ENCODE results near the gene STX10.
"Not testable (repeated sequence)": the region's sequence is repeated elsewhere in the genome, so short reads cannot be mapped to it uniquely, and the experiment has no call there.

Gene STX10, protein sequence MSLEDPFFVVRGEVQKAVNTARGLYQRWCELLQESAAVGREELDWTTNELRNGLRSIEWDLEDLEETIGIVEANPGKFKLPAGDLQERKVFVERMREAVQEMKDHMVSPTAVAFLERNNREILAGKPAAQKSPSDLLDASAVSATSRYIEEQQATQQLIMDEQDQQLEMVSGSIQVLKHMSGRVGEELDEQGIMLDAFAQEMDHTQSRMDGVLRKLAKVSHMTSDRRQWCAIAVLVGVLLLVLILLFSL

DNA sequence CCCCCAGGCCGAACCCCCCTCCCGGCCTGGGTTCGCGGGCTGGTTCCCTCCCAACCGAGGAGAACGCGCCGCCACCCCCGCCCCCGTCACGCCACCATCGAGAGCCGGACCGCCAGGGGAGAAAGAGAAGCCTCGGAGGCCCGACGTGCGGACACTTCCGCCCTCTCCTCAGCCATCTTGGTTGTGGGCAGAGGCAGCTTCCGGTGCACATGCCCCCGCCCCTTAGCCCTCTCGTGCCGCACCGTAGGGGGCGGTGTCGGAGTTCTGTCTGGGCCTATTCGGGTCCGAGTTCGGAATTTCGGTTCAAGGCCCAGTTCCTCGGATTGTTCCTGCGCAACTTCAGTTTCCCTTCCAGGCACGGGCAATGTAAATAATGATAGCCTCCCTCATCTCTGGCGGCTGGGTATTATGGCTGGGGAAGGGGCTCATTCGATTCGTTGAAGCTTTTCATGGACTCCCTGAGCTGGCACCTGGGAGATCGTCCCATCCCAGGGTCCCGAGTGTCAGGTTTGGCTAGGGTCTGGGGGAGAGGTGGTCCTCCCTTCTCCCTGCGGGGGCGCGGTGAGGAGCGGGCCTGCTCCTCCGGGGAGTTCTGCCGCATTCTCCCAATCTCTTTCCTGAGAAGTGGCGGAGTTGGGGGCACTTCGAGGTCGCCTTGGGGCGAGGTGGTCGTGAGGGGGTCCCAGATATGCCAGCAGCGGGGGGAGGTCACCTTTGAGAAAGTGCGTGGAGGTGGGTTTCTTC is at the start of gene STX10, which contains the start of gene IER2:
TSS of gene STX10 (minus strand) at position 189 of the 744 bp plus-strand sequence. CDS start 202 bp downstream, outside the sequence.
TSS of gene IER2 (plus strand) at position 225 of the 744 bp plus-strand sequence. CDS start 2,776 bp downstream, outside the sequence.
- DNase-seq (ENCODE audit: low read depth in 2 of 2), result peak; percentile 90 to 92

DNA sequence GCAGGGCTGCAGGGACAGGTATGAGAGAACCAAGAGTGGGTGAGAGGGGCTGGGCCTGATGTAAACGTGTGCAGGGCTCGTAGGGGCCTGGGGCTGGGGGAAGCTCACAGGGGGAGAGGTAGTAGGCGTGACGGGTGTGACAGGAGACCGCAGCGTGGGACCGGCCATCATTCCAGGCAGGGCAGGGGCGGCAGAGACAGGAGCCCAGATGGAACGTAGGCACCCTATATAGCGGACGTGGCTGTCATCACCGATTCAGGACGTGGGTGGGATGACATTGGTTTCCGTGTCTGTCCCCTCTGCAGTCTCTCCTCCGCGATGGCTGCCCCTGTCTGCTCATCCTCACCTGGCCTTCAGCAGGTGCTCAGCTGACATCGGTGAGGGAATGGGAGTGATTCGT is 48.5 kb upstream of the STX10 start:
- no peak for DNase-seq (ENCODE audit: low read depth in 2 of 2)

DNA sequence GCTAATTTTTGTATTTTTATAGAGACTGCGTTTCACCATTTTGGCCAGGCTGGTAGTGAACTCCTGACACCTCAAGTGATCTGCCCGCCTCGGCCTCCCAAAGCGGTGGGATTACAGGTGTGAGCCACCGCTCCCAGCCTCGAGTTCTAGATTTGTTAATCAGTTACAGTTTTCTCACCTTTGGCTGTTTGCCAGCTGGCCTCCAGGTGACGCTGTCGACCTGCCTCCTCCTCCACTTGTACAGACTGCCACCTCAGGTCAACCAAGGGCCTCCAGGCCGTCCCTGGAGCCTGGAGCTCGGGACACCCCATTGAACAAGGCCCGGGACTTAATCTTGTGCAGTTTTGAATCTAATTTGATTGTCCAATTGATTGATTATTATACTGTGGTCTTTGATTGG is 45.5 kb upstream of the STX10 start:
- peak; percentile 21 to 28 for DNase-seq (ENCODE audit: low read depth in 2 of 2)

DNA sequence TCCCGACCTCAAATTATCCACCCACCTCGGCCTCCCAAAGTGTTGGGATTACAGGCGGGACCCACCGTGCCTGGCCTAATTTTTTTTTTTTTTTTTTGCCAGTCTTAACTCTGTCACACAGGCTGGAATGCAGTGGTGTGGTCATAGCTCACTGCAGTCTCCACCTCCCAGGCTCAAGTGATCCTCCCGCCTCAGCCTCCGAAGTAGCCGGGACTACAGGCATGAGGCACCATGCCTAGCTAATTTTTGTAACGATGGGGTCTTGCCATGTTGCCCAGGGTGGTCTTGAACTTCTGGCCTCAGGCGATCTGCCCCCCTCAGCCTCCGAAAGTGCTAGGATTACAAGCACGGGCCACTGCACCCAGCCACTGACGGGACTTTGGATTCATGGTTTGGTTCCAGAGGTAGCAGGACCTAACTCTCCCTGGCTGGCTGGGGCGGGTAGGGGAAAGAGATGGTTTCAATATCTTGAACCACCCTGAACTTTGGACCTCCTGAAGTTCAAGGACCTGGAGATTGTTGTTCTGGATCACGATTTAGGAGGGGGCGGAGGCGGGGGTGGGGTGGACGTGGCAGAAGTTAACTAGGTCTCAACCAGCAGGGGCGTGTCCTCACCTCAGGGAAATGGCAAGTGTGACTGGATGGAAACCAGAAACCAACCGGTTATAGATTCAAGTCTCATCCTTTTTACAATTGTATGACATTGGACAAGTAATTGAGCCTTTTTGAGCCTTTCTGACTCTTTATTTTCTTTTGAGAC is 40.8 kb upstream of the STX10 start:
- no peak for DNase-seq (ENCODE audit: low read depth in 2 of 2)

DNA sequence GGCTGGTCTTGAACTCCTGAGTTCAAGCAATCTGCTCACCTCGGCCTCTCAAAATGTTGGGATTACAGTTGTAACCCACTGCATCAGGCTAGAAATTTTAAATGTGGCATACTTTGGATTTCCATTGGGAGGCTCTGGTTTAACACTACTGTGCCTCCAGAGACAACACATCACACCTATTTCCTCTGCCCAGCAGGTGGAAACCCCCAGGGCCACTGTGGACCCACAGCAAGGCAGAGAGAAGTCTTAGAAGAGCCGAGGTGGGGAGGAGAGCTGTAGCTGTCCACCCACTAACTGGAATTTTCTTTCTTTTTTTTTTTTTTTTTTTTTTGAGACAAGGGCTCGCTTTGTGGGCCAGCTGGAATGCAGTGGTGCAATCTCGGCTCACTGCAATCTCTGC is 39.4 kb upstream of the STX10 start:
- no peak for DNase-seq (ENCODE audit: low read depth in 2 of 2)

DNA sequence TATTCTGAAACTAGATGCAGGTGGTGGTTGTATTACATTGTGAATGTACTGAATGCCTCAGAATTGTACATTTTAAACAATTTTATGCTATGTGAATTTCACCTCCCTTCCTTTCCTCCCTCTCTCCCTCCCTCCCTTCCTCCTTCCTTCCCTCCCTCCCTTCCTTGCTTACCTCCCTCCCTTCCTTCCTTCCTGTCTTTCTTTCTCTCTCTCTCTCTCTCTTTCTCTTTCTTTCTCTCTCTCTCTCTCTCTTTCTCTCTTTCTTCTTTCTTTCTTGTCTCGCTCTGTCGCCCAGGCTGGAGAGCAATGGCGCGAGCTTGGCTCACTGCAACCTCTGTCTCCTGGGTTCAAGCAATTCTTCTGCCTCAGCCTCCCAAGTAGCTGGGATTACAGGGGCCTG is 37.2 kb upstream of the STX10 start:
- DNase-seq (ENCODE audit: low read depth in 2 of 2), result no peak

DNA sequence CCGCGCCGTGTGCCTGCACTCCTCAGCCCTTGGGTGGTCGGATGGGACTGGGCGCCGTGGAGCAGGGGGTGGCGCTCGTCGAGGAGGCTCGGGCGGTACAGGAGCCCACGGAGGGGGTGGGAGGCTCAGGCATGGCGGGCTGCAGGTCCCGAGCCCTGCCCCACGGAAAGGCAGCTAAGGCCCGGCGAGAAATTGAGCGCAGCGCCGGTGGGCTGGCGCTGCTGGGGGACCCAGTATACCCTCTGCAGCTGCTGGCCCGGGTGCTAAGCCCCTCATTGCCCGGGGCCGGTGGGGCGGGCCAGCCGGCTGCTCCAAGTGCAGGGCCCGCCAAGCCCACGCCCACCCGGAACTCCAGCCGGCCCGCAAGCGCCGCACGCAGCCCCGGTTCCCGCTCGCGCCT is 36.5 kb upstream of the STX10 start:
- not testable (repeated sequence) for DNase-seq (ENCODE audit: low read depth in 2 of 2)

DNA sequence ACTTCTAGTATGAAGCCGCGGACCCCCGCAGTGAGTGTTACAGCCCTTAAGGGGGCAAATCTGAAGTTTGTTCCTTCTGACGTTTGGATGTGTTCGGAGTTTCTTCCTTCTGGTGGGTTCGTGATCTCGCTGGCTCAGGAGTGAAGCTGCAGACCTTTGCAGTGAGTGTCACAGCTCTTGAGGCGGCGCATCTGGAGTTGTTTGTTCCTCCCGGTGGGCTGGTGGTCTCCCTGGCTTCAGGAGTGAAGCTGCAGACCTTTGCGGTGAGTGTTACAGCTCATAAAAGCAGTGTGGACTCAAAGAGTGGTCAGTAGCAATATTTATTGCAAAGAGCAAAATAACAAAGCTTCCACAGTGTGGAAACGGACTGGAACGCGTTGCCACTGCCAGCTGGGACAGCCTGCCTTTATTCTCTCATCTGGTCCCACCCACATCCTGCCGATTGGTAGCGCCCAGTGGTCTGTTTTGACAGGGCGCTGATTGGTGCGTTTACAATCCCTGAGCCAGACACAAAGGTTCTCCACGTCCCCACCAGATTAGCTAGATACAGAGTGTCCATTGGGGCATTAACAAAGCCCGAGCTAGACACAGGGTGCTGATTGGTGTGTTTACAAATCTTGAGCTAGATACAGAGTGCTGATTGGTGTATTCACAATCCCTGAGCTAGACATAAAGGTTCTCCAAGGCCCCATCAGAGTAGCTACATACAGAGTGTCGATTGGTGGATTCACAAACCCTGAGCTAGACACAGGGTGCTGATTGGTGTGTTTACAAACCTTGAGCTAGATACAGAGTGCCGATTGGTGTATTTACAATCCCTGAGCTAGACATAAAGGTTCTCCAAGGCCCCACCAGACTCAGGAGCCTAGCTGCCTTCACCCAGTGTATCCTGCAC is 35.8 kb upstream of the STX10 start:
- not testable (repeated sequence) for DNase-seq (ENCODE audit: low read depth in 2 of 2)

DNA sequence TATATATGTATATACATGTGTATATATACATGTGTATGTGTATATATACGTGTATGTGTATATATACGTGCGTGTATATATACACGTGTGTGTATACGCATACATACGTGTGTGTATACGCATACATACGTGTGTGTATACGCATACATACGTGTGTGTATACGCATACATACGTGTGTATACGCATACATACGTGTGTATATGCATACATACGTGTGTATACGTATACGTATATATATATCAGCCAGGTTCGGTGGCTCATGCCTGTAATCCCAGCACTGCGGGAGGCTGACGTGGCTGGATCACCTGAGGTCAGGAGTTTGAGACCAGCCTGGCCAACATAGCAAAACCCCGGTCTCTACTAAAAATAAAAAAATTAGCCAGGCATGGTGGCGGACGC is 34.8 kb upstream of the STX10 start:
- not testable (repeated sequence) for DNase-seq (ENCODE audit: low read depth in 2 of 2)

DNA sequence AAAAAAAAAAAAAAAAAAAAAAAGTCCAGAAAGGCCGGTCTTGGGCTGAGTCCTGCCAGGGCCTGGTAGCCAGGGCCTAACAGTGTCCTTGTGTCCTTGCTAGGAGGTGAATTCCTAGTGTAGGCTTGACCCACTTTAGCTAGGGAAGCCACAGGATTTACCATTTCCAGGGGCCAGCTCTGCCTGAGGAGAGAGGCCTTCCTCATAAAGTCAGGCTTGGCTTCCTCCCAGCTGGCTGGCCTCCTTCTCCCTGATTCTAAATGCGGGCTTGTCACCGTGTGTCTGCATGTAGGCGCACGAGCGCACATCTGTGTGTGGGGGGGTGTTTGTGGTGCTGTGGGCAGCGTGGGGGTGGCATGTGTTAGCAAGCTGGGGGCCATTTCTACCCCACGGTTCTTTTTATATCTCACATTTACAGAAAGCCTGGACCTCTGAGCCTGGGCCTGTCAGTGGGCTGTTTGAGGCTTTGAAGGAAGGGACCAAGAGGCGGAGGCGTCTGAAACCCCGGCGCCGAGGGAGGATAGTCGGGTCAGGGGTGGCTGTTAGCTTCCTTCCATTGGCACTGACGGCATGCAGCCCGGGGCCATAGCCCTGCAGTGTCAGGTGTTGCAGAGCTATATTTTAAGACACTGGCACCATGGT is 31.7 kb upstream of the STX10 start:
- DNase-seq (ENCODE audit: low read depth in 2 of 2), result peak; percentile 29 to 59

DNA sequence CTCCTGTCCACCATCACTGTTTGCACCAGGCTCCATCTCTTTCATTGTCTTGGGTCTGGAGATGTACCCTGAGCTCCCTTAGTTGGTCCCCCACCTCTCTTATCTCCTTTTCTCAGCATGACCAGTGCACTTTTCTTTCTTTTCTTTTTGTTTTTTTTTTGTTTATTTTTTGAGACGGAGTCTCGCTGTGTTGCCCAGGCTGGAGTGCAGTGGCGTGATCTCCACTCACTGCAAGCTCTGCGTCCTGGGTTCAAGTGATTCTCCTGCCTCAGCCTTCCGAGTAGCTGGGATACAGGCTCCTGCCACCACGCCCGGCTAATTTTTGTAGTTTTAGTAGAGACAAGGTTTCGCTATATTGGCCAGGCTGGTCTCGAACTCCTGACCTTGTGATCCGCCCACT is 28.1 kb upstream of the STX10 start:
- not testable (repeated sequence) for DNase-seq (ENCODE audit: low read depth in 2 of 2)

DNA sequence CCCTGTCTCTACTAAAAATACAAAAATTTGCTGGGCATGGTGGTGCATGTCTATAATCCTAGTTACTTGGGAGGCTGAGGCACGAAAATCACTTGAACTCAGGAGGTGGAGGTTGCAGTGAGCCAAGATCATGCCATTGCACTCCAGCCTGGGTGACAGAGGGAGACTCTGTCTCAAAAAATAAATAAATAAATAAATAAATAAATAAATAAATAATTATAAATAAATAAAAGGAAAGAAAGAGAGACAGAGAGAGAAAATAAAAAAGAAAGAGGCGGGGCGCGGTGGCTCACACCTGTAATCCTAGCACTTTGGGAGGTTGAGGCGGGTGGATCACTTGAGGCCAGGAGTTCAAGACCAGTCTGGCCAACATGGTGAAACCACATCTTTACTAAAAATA is 27.4 kb upstream of the STX10 start:
- not testable (repeated sequence) for DNase-seq (ENCODE audit: low read depth in 2 of 2)

DNA sequence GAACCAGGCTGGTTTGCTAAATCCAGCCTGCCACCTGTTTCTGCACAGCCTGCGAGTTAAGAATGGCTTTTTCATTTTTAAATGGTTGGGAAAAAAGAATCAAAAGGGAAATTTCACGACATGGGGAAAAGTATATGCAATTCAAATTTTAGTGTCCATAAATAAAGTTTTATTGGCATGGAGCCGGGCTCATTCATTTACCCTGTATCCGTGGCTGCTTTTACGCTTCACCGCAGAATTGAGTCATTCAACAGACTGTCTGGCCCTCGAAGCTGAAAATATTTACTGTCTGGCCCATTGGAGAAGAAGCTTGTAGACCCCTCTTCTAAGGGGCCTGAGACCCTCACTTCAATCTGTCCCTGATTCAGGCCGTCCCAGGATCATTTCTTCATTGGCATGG is 26.2 kb upstream of the STX10 start:
- no peak for DNase-seq (ENCODE audit: low read depth in 2 of 2)

DNA sequence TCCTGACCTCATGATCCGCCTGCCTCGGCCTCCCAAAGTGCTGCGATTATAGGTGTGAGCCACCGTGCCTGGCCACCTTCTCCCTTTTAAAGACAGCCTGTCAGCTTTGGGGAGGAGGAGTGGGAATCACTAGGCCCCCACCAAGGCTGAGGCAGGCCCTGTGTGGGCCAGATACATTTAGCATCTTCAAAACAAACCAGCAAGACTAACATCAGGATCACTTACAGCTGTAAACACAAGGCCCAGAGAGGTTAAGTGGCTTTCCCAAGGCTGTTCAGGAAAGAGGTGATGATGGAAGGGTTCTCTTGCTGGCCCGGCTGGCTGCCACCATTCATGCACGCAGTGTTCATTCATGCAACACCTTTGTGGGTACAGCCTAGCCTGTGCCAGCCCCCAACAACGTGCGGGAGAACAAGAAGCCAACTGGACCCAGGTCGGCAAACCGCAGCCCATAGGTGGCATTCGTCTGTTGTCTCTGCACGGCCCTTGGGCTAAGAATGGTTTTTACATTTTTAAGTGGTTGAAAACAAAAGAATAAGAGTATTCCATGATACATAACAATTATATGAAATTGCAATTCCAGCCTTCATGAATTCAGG is 23.1 kb upstream of the STX10 start:
- no peak for DNase-seq (ENCODE audit: low read depth in 2 of 2)

DNA sequence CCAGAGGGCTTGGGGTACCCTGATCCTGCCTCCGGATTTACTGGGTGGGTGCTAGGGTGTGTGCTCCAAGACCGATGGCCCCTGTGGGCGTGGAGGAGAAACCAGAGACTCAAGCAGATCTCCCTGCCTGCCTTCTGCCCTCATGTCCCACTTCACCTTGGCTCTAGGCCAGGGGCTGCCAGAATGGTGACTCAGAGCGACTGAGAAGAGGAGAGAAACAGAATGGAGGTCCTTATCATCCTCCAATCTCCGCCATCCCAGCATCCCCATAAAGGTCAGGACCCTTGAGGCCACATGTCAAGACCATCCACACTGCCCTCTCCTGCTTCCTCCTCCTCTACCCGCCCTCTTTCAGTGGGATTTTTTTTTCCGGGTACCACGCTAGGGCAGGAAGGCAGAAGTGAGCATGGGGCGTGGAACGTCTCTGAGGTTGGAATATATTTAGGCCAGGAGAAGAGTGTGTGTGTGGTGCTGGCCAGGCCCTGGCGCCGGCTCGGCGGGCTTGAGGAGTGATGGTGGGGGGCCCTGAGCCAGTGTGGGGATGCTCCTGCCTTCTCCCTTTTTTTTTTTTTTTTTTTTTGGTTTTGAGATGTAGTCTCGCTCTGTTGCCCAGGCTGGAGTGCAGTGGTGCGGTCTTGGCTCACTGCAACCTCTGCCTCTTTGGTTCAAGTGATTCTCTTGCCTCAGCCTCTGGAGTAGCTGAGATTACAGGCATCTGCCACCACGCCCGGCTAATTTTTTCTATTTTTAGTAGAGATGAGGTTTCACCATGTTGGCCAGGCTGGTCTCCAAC is 22.4 kb upstream of the STX10 start:
- peak; percentile 74 to 81 for DNase-seq (ENCODE audit: low read depth in 2 of 2)

DNA sequence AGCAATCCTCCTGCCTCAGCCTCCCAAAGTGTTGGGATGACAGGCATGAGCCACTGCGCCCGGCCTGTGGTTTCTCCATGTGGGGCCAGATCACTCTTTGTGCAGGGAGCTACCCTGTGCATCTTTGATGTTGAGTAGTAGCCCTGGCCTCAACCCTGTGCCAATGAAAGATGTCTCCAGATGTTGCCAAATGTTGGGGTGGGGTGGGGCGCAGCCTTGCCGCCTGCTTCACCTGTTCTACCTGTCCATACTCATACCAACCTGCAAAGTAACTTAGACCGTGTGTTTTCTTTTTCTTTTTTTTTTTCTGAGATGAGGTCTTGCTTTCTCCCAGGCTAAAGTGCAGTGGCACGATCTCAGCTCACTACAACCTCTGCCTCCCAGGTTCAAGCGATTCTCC is 21.0 kb upstream of the STX10 start:
- DNase-seq (ENCODE audit: low read depth in 2 of 2), result no peak

DNA sequence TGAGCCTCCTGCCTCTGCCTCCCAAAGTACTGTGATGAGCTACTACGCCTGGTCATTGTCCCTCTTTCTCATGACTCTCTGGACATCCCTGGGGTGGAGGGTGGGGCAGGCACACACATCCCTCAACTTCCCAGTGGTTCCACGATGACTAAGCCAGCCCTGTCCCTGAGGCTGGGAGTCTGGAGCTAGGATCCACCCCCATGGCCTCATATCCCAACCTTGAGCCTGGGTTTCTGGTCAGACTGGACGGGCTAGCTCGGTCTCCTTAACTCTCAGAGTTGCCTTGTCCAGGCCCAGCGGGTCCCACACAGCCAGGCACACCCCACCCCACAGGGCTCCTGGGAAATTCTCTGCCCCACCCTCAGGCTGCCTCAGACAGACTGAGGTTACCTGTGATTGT is 19.6 kb upstream of the STX10 start:
- no peak for DNase-seq (ENCODE audit: low read depth in 2 of 2)

DNA sequence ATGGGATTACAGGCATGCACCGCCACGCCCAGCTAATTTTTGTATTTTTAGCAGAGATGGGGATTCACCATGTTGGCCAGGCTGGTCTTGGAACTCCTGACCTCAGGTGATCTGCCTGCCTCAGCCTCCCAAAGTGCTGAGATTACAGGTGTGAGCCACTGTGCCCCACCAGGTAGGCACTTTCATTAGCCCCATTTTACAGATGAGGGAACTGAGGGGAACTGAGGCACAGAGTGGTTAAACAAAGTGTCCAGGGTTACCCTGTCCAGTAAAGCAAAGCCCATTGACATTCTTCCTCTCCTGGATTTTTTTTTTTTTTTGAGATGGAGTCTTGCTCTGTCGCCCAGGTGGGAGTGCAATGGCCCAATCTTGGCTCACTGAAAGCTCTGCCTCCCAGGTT is 16.0 kb upstream of the STX10 start:
- DNase-seq (ENCODE audit: low read depth in 2 of 2), result not testable (repeated sequence)

DNA sequence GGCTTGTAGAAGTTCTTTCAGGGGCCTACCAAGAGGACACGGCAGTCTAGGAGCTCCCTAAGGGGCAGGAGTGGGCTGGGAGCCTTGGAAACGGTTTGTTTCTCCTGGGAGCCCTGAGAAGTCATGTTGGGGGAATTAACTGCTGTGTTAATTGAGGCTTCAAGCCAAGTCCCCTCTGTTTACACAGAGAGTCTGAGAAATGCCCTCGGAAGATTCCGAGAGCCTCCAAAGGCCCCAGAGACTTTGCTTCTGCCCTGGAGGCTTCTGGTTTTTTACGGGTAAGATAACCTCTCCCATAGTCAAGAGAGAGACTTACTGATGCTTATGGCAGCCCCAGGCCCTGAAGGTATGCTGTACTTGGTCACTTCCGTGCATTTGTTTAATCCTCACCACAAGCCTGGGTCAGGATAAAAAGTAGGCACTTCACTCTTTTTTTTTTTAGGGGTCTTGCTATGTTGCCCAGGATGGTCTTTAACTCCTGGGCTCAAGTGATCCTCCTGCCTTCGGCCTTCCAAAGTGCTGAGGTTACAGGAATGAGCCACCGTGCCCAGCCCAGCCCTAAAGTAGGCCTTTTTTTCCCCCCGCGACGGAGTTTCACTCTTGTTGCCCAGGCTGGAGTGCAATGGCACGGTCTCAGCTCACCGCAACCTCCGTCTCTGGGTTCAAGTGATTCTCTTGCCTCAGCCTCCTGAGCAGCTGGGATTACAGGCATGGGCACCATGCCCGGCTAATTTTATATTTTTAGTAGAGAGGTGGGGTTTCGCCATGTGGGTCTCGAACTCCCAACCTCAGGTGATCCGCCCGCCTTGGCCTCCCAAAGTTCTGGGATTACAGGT is 15.2 kb upstream of the STX10 start:
- DNase-seq (ENCODE audit: low read depth in 2 of 2), result no peak

All from stimulated activated CD8-positive, alpha-beta memory T cell treated with anti-CD3 and anti-CD28 coated beads, Interleukin-7, amount 100 ng/mL, for 4 hours (primary cell).